ENCODE results near the gene BCKDHA. TPM values are rescaled to one million over a fixed set of nuclear protein-coding genes. Genes with fewer than 3 reads are reported as not detected.

BCKDHA gene
- total and polyA plus RNA-seq, 2 of the 4 experiments (the other 2 are of a cell fraction) = 7.6 to 7.7 TPM

- TF ChIP-seq USF2 (IDR thresholded peaks at IDR 0.05; ENCODE audit: low read depth, low read length) (no peak), BHLHE40 (IDR thresholded peaks at IDR 0.05; ENCODE audit: low read depth, low read length) (no peak), ELK1 (IDR thresholded peaks at IDR 0.05; ENCODE audit: borderline replicate concordance, low read depth, low read length) (no peak), RFX5 (IDR thresholded peaks at IDR 0.05; ENCODE audit: low read depth, low read length) (no peak)
Measured at GRCh38 chr19:41355802-41356201, 41.8 kb upstream of the BCKDHA start.

More at GRCh38 chr19:41355802-41356201, 41.8 kb upstream of the BCKDHA start:
- Histone ChIP-seq H3K56ac (ENCODE audit: extremely low read depth, insufficient read depth, low read length) (no peak overlapping the region), H3K14ac (replicated peaks; ENCODE audit: low read depth, low read length) (no peak overlapping the region), H2AFZ (replicated peaks; ENCODE audit: low read length, poor library complexity) (no peak overlapping the region), H3K4ac (ENCODE audit: low read depth, low read length) (no peak overlapping the region), H3K9me3 (ENCODE audit: control insufficient read depth, insufficient read depth, low read length) (no peaks in the 10 kb centered on the region), H3K9me1 (ENCODE audit: insufficient read depth, low read length) (peaks cover 3% of the 10 kb centered on the region; the same call in 1 of the 2 replicates), H3K23ac (ENCODE audit: low read depth, low read length) (no peak overlapping the region), H3K27ac (ENCODE audit: insufficient read depth, low read length) (no peak overlapping the region), H4K20me1 (ENCODE audit: insufficient read depth, low read length) (peaks cover 24% of the 10 kb centered on the region), H2BK20ac (ENCODE audit: low read depth, low read length) (no peak overlapping the region), H2AK5ac (ENCODE audit: low read depth, low read length) (0 out of 2 replicates have a peak overlapping the region, but pooled peaks have one; percentile 13), H2BK120ac (ENCODE audit: low read depth, low read length) (no peak overlapping the region), H4K8ac (ENCODE audit: low read depth in 2 of 2, low read length in 2 of 2) (no peak overlapping the region), H2BK5ac (ENCODE audit: low read depth, low read length, poor library complexity, severe bottlenecking) (no peak overlapping the region), H2BK15ac (ENCODE audit: low read depth, low read length) (no peak overlapping the region), H4K91ac (ENCODE audit: insufficient read depth, low read depth, low read length) (no peak overlapping the region), H3K27me3 (ENCODE audit: control insufficient read depth, insufficient read depth, low read length) (no peaks in the 10 kb centered on the region), H3K18ac (ENCODE audit: low read depth, low read length) (no peak overlapping the region), H4K5ac (ENCODE audit: low read depth, low read length) (no peak overlapping the region), H3K36me3 (ENCODE audit: control insufficient read depth, insufficient read depth, low read length) (no peaks in the 10 kb centered on the region), H2AK9ac (replicated peaks; ENCODE audit: low read depth, low read length, poor library complexity) (no peak overlapping the region), H3K9ac (ENCODE audit: low read depth, low read length) (no peak overlapping the region), H3K79me1 (ENCODE audit: low read depth in 1 of 2, low read length in 2 of 2) (peaks cover 7 to 31% of the 10 kb centered on the region in 2 experiments; a peak in 3 of 4 replicates), H3K4me1 (ENCODE audit: control insufficient read depth, insufficient read depth, low read length) (no peaks in the 10 kb centered on the region), H3K4me3 (ENCODE audit: insufficient read depth, low read depth, low read length) (no peak overlapping the region), H3K4me2 (ENCODE audit: low read depth, low read length) (no peak overlapping the region)
- DNase-seq = no peak
- BruUV-seq (replicated peaks) = no TSS peak
- intact Hi-C loops (cut with micrococcal nuclease) (no loop called here), in situ Hi-C loops (cut with MboI; ENCODE audit: low sequenced_read_pairs) (no loop called here), dilution Hi-C loops (cut with HindIII; ENCODE audit: low sequenced_read_pairs, unreplicated experiment) (no loop called here)
- CTCF ChIA-PET = interaction anchor here (0.7 kb wide), 1 partner anchor 9 kb away, joined by 3 read pairs; no protein-coding TSS in a partner anchor
- WGBS, 2 experiments (ENCODE audit: extremely low coverage in 2 of 2, insufficient read length in 1 of 2) = 100% methylated on average over 2 of the region's 3 CpGs; no CpG with 5 or more reads in 1 of the 2 experiments
- no peak for ATAC-seq (ENCODE audit: low read depth)
- POLR2A ChIA-PET (ENCODE audit: unreplicated experiment) = no interaction called here
